Activated CD8-positive, alpha-beta T cell treated with anti-CD3 and anti-CD28 coated beads, Interleukin-2, amount 10 ng/mL, durations not matched to agents 7 days and 5 days (primary cell): ENCODE measurements around the gene ZFP1. TPM values are rescaled to one million over a fixed set of nuclear protein-coding genes. Genes with fewer than 3 reads are reported as not detected.
A peak's percentile ranks its signal among the peaks of the same experiment; 100 is the strongest.
"Not testable (repeated sequence)": the region's sequence is repeated elsewhere in the genome, so short reads cannot be mapped to it uniquely, and the experiment has no call there.

Source experiments
- ATAC-seq: fragments of 150-1000 bp; cut with Tn5 transposase; one replicate; pipeline ENCODE4 v1.10.0; 2021; ENCODE audit warnings: moderate library complexity
- CTCF ChIA-PET: fragments of 350-600 bp; sonication (Branson Sonifier 250); formaldehyde crosslinking; loops from one replicate; lab custom pipeline; 2021; ENCODE audit warnings: antibody characterized with exemption; lab: Charles Lee
- POLR2A ChIA-PET: fragments of 350-600 bp; sonication (Branson Sonifier 250); formaldehyde crosslinking; loops from one replicate; lab custom pipeline; 2021; ENCODE audit warnings: antibody characterized with exemption; lab: Charles Lee
- DNase-seq: peaks from one replicate; pipeline ENCODE4 v3.0.0-alpha.2; 2020
- H3K27ac Mint-ChIP-seq: one replicate; pipeline ENCODE4 v1.8.0; 2021; ENCODE audit warnings: mild to moderate bottlenecking, mixed read lengths
- H3K27me3 Mint-ChIP-seq: one replicate; pipeline ENCODE4 v1.8.0; 2021; ENCODE audit warnings: low read depth, mixed read lengths
- H3K36me3 Mint-ChIP-seq: one replicate; pipeline ENCODE4 v1.8.0; 2021; ENCODE audit warnings: low read depth, mixed read lengths
- H3K4me1 Mint-ChIP-seq: one replicate; pipeline ENCODE4 v1.8.0; 2021; ENCODE audit warnings: low read depth, mixed read lengths
- H3K4me3 Mint-ChIP-seq: one replicate; pipeline ENCODE4 v1.8.0; 2021; ENCODE audit warnings: mild to moderate bottlenecking, mixed read lengths
- H3K9me3 Mint-ChIP-seq: one replicate; pipeline ENCODE4 v1.8.0; 2022; ENCODE audit warnings: mixed read lengths; ENCODE audit not compliant: insufficient read depth
- total RNA-seq, 2 experiments: library from RNA; stranded (reverse); gene quantifications; one replicate each; pipeline ENCODE4 v1.2.3, GENCODE V29; 2021

Gene ZFP1
- total RNA-seq, 2 experiments from 2014 or later = 18.3 to 19.5 TPM

- H3K9me3 Mint-ChIP-seq = no peaks in the 10 kb centered on the region
- H3K27me3 Mint-ChIP-seq = no peaks in the 10 kb centered on the region
- no peak within 1 kb of the TSS for H3K27ac Mint-ChIP-seq
- H3K4me1 Mint-ChIP-seq = peaks cover 1% of the 10 kb centered on the region
- no peak for ATAC-seq
- H3K4me3 Mint-ChIP-seq = no peak within 1 kb of the TSS
- CTCF ChIA-PET = no interaction called here
- H3K36me3 Mint-ChIP-seq = no peaks in the 10 kb centered on the region
- DNase-seq = no peak
- POLR2A ChIA-PET = no interaction called here
Observed at GRCh38 chr16:75206749-75207451, 58.6 kb downstream of the ZFP1 start, which contains the start of gene CTRB2. Gene CTRB2, minus strand, starts transcription at chr16:75207161. Its CDS starts 20 bp downstream, at chr16:75207141.

GRCh38 chr16:75207831-75208230, 59.5 kb downstream of the ZFP1 start:
- Mint-ChIP-seq H3K4me3 (no peak overlapping the region), H3K27me3 (no peaks in the 10 kb centered on the region), H3K9me3 (no peaks in the 10 kb centered on the region), H3K27ac (no peak overlapping the region), H3K4me1 (no peaks in the 10 kb centered on the region), H3K36me3 (no peaks in the 10 kb centered on the region)
- ATAC-seq (no peak), DNase-seq (no peak)
- ChIA-PET POLR2A (no interaction called here), CTCF (no interaction called here)

- H3K27ac Mint-ChIP-seq = no peak overlapping the region
- no peak for DNase-seq
- ChIA-PET CTCF (interaction anchor here (1.2 kb wide), 1 partner anchor 177 kb away, joined by 4 read pairs; no protein-coding TSS in a partner anchor), POLR2A (no interaction called here)
- no peaks in the 10 kb centered on the region for H3K36me3 Mint-ChIP-seq
- no peak for ATAC-seq
- H3K4me3 Mint-ChIP-seq = no peak overlapping the region
- no peaks in the 10 kb centered on the region for H3K9me3 Mint-ChIP-seq
- H3K4me1 Mint-ChIP-seq = no peaks in the 10 kb centered on the region
- no peaks in the 10 kb centered on the region for H3K27me3 Mint-ChIP-seq
Observed at GRCh38 chr16:75208242-75208825, 60.0 kb downstream of the ZFP1 start.

- DNase-seq (no peak), ATAC-seq (no peak)
- H3K27ac Mint-ChIP-seq = no peak overlapping the region
- ChIA-PET CTCF (interaction anchor here (1.2 to 1.5 kb wide), 2 partner anchors 24 to 176 kb away, joined by 3 to 4 read pairs; no protein-coding TSS in a partner anchor), POLR2A (no interaction called here)
- H3K36me3 Mint-ChIP-seq = no peaks in the 10 kb centered on the region
- no peaks in the 10 kb centered on the region for H3K27me3 Mint-ChIP-seq
- no peaks in the 10 kb centered on the region for H3K4me1 Mint-ChIP-seq
- no peak overlapping the region for H3K4me3 Mint-ChIP-seq
- H3K9me3 Mint-ChIP-seq = no peaks in the 10 kb centered on the region
Observed at GRCh38 chr16:75208861-75209505, 60.7 kb downstream of the ZFP1 start.

GRCh38 chr16:75209514-75209913, 61.2 kb downstream of the ZFP1 start:
- ATAC-seq, H3K4me1 Mint-ChIP-seq, H3K27ac Mint-ChIP-seq, POLR2A ChIA-PET, H3K27me3 Mint-ChIP-seq, H3K4me3 Mint-ChIP-seq, H3K9me3 Mint-ChIP-seq, H3K36me3 Mint-ChIP-seq, DNase-seq: not testable (repeated sequence)
- CTCF ChIA-PET = interaction anchor here (1.2 to 1.5 kb wide), 2 partner anchors 24 to 176 kb away, joined by 3 to 4 read pairs; no protein-coding TSS in a partner anchor

- Mint-ChIP-seq H3K9me3 (no peaks in the 10 kb centered on the region), H3K27ac (no peak overlapping the region), H3K4me1 (no peaks in the 10 kb centered on the region), H3K4me3 (no peak overlapping the region), H3K36me3 (no peaks in the 10 kb centered on the region), H3K27me3 (no peaks in the 10 kb centered on the region)
- ChIA-PET POLR2A (no interaction called here), CTCF (interaction anchor here (1.5 to 2.5 kb wide), 2 partner anchors 11 to 24 kb away, joined by 3 to 7 read pairs; no protein-coding TSS in a partner anchor)
- ATAC-seq (no peak), DNase-seq (no peak)
Observed at GRCh38 chr16:75209944-75210343, 61.6 kb downstream of the ZFP1 start.

GRCh38 chr16:75211286-75211685, 63.0 kb downstream of the ZFP1 start:
- H3K27ac Mint-ChIP-seq, H3K4me1 Mint-ChIP-seq, H3K4me3 Mint-ChIP-seq, H3K36me3 Mint-ChIP-seq, ATAC-seq, DNase-seq, H3K27me3 Mint-ChIP-seq, H3K9me3 Mint-ChIP-seq: not testable (repeated sequence)
- ChIA-PET CTCF (interaction anchor here (2.5 kb wide), 1 partner anchor 12 kb away, joined by 7 read pairs; no protein-coding TSS in a partner anchor), POLR2A (interaction anchor here (0.6 kb wide), 1 partner anchor 65 kb away, joined by 3 read pairs; no protein-coding TSS in a partner anchor)

GRCh38 chr16:75216127-75216526, 67.8 kb downstream of the ZFP1 start:
- no peaks in the 10 kb centered on the region for H3K27me3 Mint-ChIP-seq
- ATAC-seq (no peak), DNase-seq (no peak)
- H3K36me3 Mint-ChIP-seq = no peaks in the 10 kb centered on the region
- no peak overlapping the region for H3K27ac Mint-ChIP-seq
- H3K9me3 Mint-ChIP-seq = no peaks in the 10 kb centered on the region
- ChIA-PET CTCF (interaction anchor here (0.6 to 1.0 kb wide), 2 partner anchors 17 to 169 kb away, joined by 3 read pairs; no protein-coding TSS in a partner anchor), POLR2A (no interaction called here)
- H3K4me3 Mint-ChIP-seq = no peak overlapping the region
- peaks cover 19% of the 10 kb centered on the region for H3K4me1 Mint-ChIP-seq

GRCh38 chr16:75216576-75216975, 68.3 kb downstream of the ZFP1 start:
- Mint-ChIP-seq H3K27me3 (no peaks in the 10 kb centered on the region), H3K36me3 (no peaks in the 10 kb centered on the region), H3K27ac (no peak overlapping the region), H3K9me3 (no peaks in the 10 kb centered on the region), H3K4me3 (no peak overlapping the region), H3K4me1 (peaks cover 19% of the 10 kb centered on the region)
- ATAC-seq (no peak), DNase-seq (no peak)
- ChIA-PET CTCF (interaction anchor here (1.0 kb wide), 1 partner anchor 169 kb away, joined by 3 read pairs; no protein-coding TSS in a partner anchor), POLR2A (no interaction called here)

- no peak for ATAC-seq
- POLR2A ChIA-PET = interaction anchor here (0.5 kb wide), 1 partner anchor 15 kb away, joined by 3 read pairs; no protein-coding TSS in a partner anchor
- H3K27me3 Mint-ChIP-seq = no peaks in the 10 kb centered on the region
- H3K9me3 Mint-ChIP-seq = no peaks in the 10 kb centered on the region
- H3K4me3 Mint-ChIP-seq = no peak overlapping the region
- no peaks in the 10 kb centered on the region for H3K36me3 Mint-ChIP-seq
- H3K4me1 Mint-ChIP-seq = peaks cover 19% of the 10 kb centered on the region
- CTCF ChIA-PET = interaction anchor here (5.4 kb wide), 1 partner anchor 16 kb away, joined by 63 read pairs; no protein-coding TSS in a partner anchor
- no peak for DNase-seq
- H3K27ac Mint-ChIP-seq = no peak overlapping the region
Observed at GRCh38 chr16:75217389-75217851, 69.1 kb downstream of the ZFP1 start.

- POLR2A ChIA-PET = interaction anchor here (0.5 kb wide), 1 partner anchor 16 kb away, joined by 3 read pairs; no protein-coding TSS in a partner anchor
- Mint-ChIP-seq H3K4me3 (peak within 1 kb of the TSS; percentile 68), H3K27ac (peak within 1 kb of the TSS; percentile 92), H3K4me1 (peaks cover 19% of the 10 kb centered on the region), H3K9me3 (no peaks in the 10 kb centered on the region), H3K36me3 (no peaks in the 10 kb centered on the region), H3K27me3 (no peaks in the 10 kb centered on the region)
- DNase-seq (no peak), ATAC-seq (no peak)
- CTCF ChIA-PET = interaction anchor here (5.4 kb wide), 1 partner anchor 17 kb away, joined by 63 read pairs; no protein-coding TSS in a partner anchor
Observed at GRCh38 chr16:75218256-75219076, 70.1 kb downstream of the ZFP1 start, which contains the start of gene CTRB1. Gene CTRB1, plus strand, starts transcription at chr16:75218988. Its CDS starts 20 bp downstream, at chr16:75219008.
